Measurements from ENCODE around the gene NADSYN1.

Gene NADSYN1

GRCh38 chr11:71425860-71426259, 27.1 kb upstream of the NADSYN1 start:
- Histone ChIP-seq H3K36me3 (ENCODE audit: insufficient read depth, low read length) (no peaks in the 10 kb centered on the region), H3K4me3 (ENCODE audit: low read depth in 1 of 2, low read length in 2 of 2) (no peak overlapping the region), H4K20me1 (ENCODE audit: insufficient read depth, low read length) (no peaks in the 10 kb centered on the region), H3K9ac (ENCODE audit: low read depth, low read length) (no peak overlapping the region), H3K79me2 (ENCODE audit: insufficient read depth, low read length) (no peaks in the 10 kb centered on the region), H3K27ac (ENCODE audit: low read length) (no peak overlapping the region), H3K4me2 (ENCODE audit: insufficient read depth, low read length) (no peak overlapping the region), H3K9me3 (ENCODE audit: insufficient read depth, low read length, severe bottlenecking) (no peaks in the 10 kb centered on the region), H3K27me3 (ENCODE audit: insufficient read depth, low read length, poor library complexity) (no peaks in the 10 kb centered on the region), H2AFZ (ENCODE audit: low read depth, low read length) (no peak overlapping the region), H3K4me1 (ENCODE audit: insufficient read depth, low read length) (no peaks in the 10 kb centered on the region)
- ATAC-seq (ENCODE audit: insufficient read depth, low read depth) (no peak), DNase-seq (no peak)
- no peak for TF ChIP-seq EZH2 (IDR thresholded peaks at IDR 0.05; ENCODE audit: borderline replicate concordance, low read depth, low read length, severe bottlenecking)
- TF ChIP-seq CTCF (IDR thresholded peaks at IDR 0.05; ENCODE audit: borderline replicate concordance, extremely low read depth, low read length, poor library complexity, severe bottlenecking): no peak

- Histone ChIP-seq H3K27ac (ENCODE audit: low read length) (no peak overlapping the region), H3K9ac (ENCODE audit: low read depth, low read length) (no peak overlapping the region), H3K36me3 (ENCODE audit: insufficient read depth, low read length) (no peaks in the 10 kb centered on the region), H3K4me1 (ENCODE audit: insufficient read depth, low read length) (no peaks in the 10 kb centered on the region), H3K4me3 (ENCODE audit: low read depth in 1 of 2, low read length in 2 of 2) (no peak overlapping the region), H4K20me1 (ENCODE audit: insufficient read depth, low read length) (no peaks in the 10 kb centered on the region), H3K27me3 (ENCODE audit: insufficient read depth, low read length, poor library complexity) (no peaks in the 10 kb centered on the region), H3K9me3 (ENCODE audit: insufficient read depth, low read length, severe bottlenecking) (no peaks in the 10 kb centered on the region), H2AFZ (ENCODE audit: low read depth, low read length) (no peak overlapping the region), H3K4me2 (ENCODE audit: insufficient read depth, low read length) (no peak overlapping the region), H3K79me2 (ENCODE audit: insufficient read depth, low read length) (no peaks in the 10 kb centered on the region)
- ATAC-seq (ENCODE audit: insufficient read depth, low read depth) (no peak), DNase-seq (no peak)
- no peak for TF ChIP-seq EZH2 (IDR thresholded peaks at IDR 0.05; ENCODE audit: borderline replicate concordance, low read depth, low read length, severe bottlenecking)
- TF ChIP-seq CTCF (IDR thresholded peaks at IDR 0.05; ENCODE audit: borderline replicate concordance, extremely low read depth, low read length, poor library complexity, severe bottlenecking): peak; percentile 6
Observed at GRCh38 chr11:71426413-71426812, 26.6 kb upstream of the NADSYN1 start.

GRCh38 chr11:71428861-71429435, 24.1 kb upstream of the NADSYN1 start:
- TF ChIP-seq CTCF (IDR thresholded peaks at IDR 0.05; ENCODE audit: borderline replicate concordance, extremely low read depth, low read length, poor library complexity, severe bottlenecking): no peak
- TF ChIP-seq EZH2 (IDR thresholded peaks at IDR 0.05; ENCODE audit: borderline replicate concordance, low read depth, low read length, severe bottlenecking): no peak
- Histone ChIP-seq H3K4me1 (ENCODE audit: insufficient read depth, low read length) (no peaks in the 10 kb centered on the region), H3K27me3 (ENCODE audit: insufficient read depth, low read length, poor library complexity) (no peaks in the 10 kb centered on the region), H3K9me3 (ENCODE audit: insufficient read depth, low read length, severe bottlenecking) (no peaks in the 10 kb centered on the region), H3K9ac (ENCODE audit: low read depth, low read length) (no peak overlapping the region), H3K79me2 (ENCODE audit: insufficient read depth, low read length) (no peaks in the 10 kb centered on the region), H3K4me2 (ENCODE audit: insufficient read depth, low read length) (no peak overlapping the region), H3K4me3 (ENCODE audit: low read depth in 1 of 2, low read length in 2 of 2) (no peak overlapping the region), H2AFZ (ENCODE audit: low read depth, low read length) (no peak overlapping the region), H4K20me1 (ENCODE audit: insufficient read depth, low read length) (peaks cover 3% of the 10 kb centered on the region; the same call in 1 of the 2 replicates), H3K27ac (ENCODE audit: low read length) (no peak overlapping the region), H3K36me3 (ENCODE audit: insufficient read depth, low read length) (no peaks in the 10 kb centered on the region)
- DNase-seq (no peak), ATAC-seq (ENCODE audit: insufficient read depth, low read depth) (no peak)

All from DND-41 (cell line).